Uterus (tissue), 4 donors: ENCODE results near the gene SLC35A3. TPM values are rescaled to one million over a fixed set of nuclear protein-coding genes. Genes with fewer than 3 reads are reported as not detected.
"Not testable (repeated sequence)": the region's sequence is repeated elsewhere in the genome, so short reads cannot be mapped to it uniquely, and the experiment has no call there.

ENCODE experiments used
- DNase-seq, 2 donors: peaks; one replicate each; pipeline ENCODE4 v3.0.0-alpha.2; 2019 to 2020
- H3K27ac ChIP-seq, 2 donors: fragments of 200-600 bp; sonication (generic); 1 replicate in 1 of 2; 2 replicates in 1 of 2; pipeline ENCODE4 v1.5.1; 2016 to 2018
- H3K27me3 ChIP-seq, 2 donors: fragments of 200-600 bp; sonication (generic); one replicate each; pipeline ENCODE4 v1.5.1; 2018 to 2019; ENCODE audit warnings: control low read depth in 1 of 2
- H3K36me3 ChIP-seq, 2 donors: fragments of 200-600 bp; sonication (generic); one replicate each; pipeline ENCODE4 v1.5.1; 2019; ENCODE audit warnings: control low read depth in 1 of 2
- H3K4me1 ChIP-seq, 2 donors: fragments of 200-600 bp; sonication (generic); one replicate each; pipeline ENCODE4 v1.5.1; 2018 to 2019; ENCODE audit warnings: control low read depth in 1 of 2
- H3K4me3 ChIP-seq, 2 donors: fragments of 200-600 bp; sonication (generic); 1 replicate in 1 of 2; 2 replicates in 1 of 2; pipeline ENCODE4 v1.5.1; 2018 to 2019; ENCODE audit warnings: mild to moderate bottlenecking in 1 of 2
- H3K9me3 ChIP-seq, 2 donors: fragments of 200-600 bp; sonication (generic); one replicate each; pipeline ENCODE4 v1.5.1; 2019; ENCODE audit warnings: control low read depth in 1 of 2
- CTCF ChIP-seq, 4 experiments: fragments of 200-600 bp in 2 of 4; fragments of 450-650 bp in 2 of 4; sonication (generic) in 2 of 4; IDR thresholded peaks; one replicate each; pipeline ENCODE4 v1.5.1; 2016 to 2019; ENCODE audit warnings: antibody characterized with exemption in 4 of 4, mild to moderate bottlenecking in 2 of 4, moderate library complexity in 1 of 4
- POLR2A ChIP-seq, 2 donors: fragments of 450-650 bp; IDR thresholded peaks; one replicate each; pipeline ENCODE4 v1.6.1; 2016; ENCODE audit warnings: antibody characterized with exemption in 2 of 2, mild to moderate bottlenecking in 1 of 2, moderate library complexity in 1 of 2
- intact Hi-C: fragments of 100-400 bp; cut with DNase I; formaldehyde crosslinking; loops from one replicate; pipeline ENCODE4 v1.15.1; 2023; ENCODE audit warnings: low total_unique reads
- total RNA-seq, 4 donors: library from RNA; depleted of rRNA in 3 of 4; stranded (reverse); fragments of >200 nt in 3 of 4; gene quantifications; one replicate each; pipeline versions ENCODE4 v1.1.0 to v1.2.4, GENCODE V29; 2014 to 2023
- donor health status: DM: yes; HTN: yes; CAD: no.

Gene SLC35A3
- total RNA-seq, 4 donors from 2014 or later, result 6.7 to 65.3 (median 28.8) TPM

GRCh38 chr1:99975529-99975928 is 5.7 kb downstream of the SLC35A3 start:
- DNase-seq, result no peak
- H3K27me3 ChIP-seq, result no peaks in the 10 kb centered on the region
- H3K9me3 ChIP-seq, result no peaks in the 10 kb centered on the region
- no peak overlapping the region for H3K27ac ChIP-seq
- H3K36me3 ChIP-seq, result no peaks in the 10 kb centered on the region
- H3K4me3 ChIP-seq, result no peak overlapping the region
- TF ChIP-seq POLR2A (IDR thresholded peaks at IDR 0.05) (no peak), CTCF (IDR thresholded peaks at IDR 0.05) (no peak)
- no peaks in the 10 kb centered on the region for H3K4me1 ChIP-seq
- intact Hi-C loops, result no loop called here

GRCh38 chr1:99977326-99977725 is 7.5 kb downstream of the SLC35A3 start:
- H3K9me3 ChIP-seq, H3K4me1 ChIP-seq, DNase-seq, H3K4me3 ChIP-seq, H3K27me3 ChIP-seq, H3K36me3 ChIP-seq, H3K27ac ChIP-seq, intact Hi-C loops: not testable (repeated sequence)

- H3K4me3 ChIP-seq, result no peak overlapping the region
- H3K27ac ChIP-seq, result no peak overlapping the region
- no peak for DNase-seq
- intact Hi-C loops, result no loop called here
- no peaks in the 10 kb centered on the region for H3K36me3 ChIP-seq
- H3K27me3 ChIP-seq, result no peaks in the 10 kb centered on the region
- TF ChIP-seq POLR2A (IDR thresholded peaks at IDR 0.05) (no peak), CTCF (IDR thresholded peaks at IDR 0.05) (no peak)
- no peaks in the 10 kb centered on the region for H3K9me3 ChIP-seq
- H3K4me1 ChIP-seq, result no peaks in the 10 kb centered on the region
These were observed 8.4 kb downstream of the SLC35A3 start for GRCh38 chr1:99978218-99978617.

- Histone ChIP-seq H3K27ac (no peak overlapping the region), H3K4me1 (no peaks in the 10 kb centered on the region), H3K36me3 (no peaks in the 10 kb centered on the region), H3K4me3 (no peak overlapping the region), H3K9me3 (no peaks in the 10 kb centered on the region), H3K27me3 (no peaks in the 10 kb centered on the region)
- intact Hi-C loops, result no loop called here
- no peak for TF ChIP-seq CTCF (IDR thresholded peaks at IDR 0.05)
- TF ChIP-seq POLR2A (IDR thresholded peaks at IDR 0.05), result no peak
- no peak for DNase-seq
These were observed 9.3 kb downstream of the SLC35A3 start for GRCh38 chr1:99979091-99979490.

- Histone ChIP-seq H3K27ac (no peak overlapping the region), H3K4me1 (no peaks in the 10 kb centered on the region), H3K36me3 (no peaks in the 10 kb centered on the region), H3K27me3 (no peaks in the 10 kb centered on the region), H3K9me3 (no peaks in the 10 kb centered on the region), H3K4me3 (no peak overlapping the region)
- intact Hi-C loops, result no loop called here
- no peak for DNase-seq
- TF ChIP-seq POLR2A (IDR thresholded peaks at IDR 0.05), result no peak
- TF ChIP-seq CTCF (IDR thresholded peaks at IDR 0.05), result no peak
These were observed 11.1 kb downstream of the SLC35A3 start for GRCh38 chr1:99980928-99981327.

GRCh38 chr1:99986656-99987225 is 16.9 kb downstream of the SLC35A3 start:
- DNase-seq, result no peak
- Histone ChIP-seq H3K36me3 (no peaks in the 10 kb centered on the region), H3K27me3 (no peaks in the 10 kb centered on the region), H3K27ac (no peak overlapping the region), H3K4me3 (no peak overlapping the region), H3K4me1 (no peaks in the 10 kb centered on the region), H3K9me3 (peaks cover 0 to 5% of the 10 kb centered on the region in 2 donors)
- no peak for TF ChIP-seq POLR2A (IDR thresholded peaks at IDR 0.05)
- TF ChIP-seq CTCF (IDR thresholded peaks at IDR 0.05), result no peak
- intact Hi-C loops, result no loop called here
